Measurements from ENCODE around the gene UST.
"Not testable (repeated sequence)": the region's sequence is repeated elsewhere in the genome, so short reads cannot be mapped to it uniquely, and the experiment has no call there.

DNA sequence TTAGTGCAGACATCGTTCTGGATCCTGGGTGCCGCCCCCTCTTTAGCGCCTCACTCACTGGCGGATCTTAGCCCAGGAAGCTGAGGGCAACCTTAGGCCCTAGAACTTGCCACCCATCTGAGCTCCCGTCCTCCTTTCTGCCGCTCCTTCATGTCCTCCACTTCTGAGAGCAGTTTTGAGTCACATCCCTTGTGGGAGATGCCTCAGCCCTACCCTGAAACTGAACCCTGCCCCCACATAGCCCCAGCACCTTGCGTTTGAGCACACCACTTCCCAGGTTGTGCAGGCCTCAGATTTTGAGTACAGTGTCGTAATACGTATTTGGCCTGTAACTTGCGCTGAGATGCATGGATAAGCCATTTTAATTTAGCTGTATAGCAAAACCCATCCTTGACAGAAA lies 169.7 kb downstream of the UST start:
- TF ChIP-seq, protein P1, sequence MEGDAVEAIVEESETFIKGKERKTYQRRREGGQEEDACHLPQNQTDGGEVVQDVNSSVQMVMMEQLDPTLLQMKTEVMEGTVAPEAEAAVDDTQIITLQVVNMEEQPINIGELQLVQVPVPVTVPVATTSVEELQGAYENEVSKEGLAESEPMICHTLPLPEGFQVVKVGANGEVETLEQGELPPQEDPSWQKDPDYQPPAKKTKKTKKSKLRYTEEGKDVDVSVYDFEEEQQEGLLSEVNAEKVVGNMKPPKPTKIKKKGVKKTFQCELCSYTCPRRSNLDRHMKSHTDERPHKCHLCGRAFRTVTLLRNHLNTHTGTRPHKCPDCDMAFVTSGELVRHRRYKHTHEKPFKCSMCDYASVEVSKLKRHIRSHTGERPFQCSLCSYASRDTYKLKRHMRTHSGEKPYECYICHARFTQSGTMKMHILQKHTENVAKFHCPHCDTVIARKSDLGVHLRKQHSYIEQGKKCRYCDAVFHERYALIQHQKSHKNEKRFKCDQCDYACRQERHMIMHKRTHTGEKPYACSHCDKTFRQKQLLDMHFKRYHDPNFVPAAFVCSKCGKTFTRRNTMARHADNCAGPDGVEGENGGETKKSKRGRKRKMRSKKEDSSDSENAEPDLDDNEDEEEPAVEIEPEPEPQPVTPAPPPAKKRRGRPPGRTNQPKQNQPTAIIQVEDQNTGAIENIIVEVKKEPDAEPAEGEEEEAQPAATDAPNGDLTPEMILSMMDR (IDR thresholded peaks at IDR 0.05): not testable (repeated sequence)
- TF ChIP-seq POLR2A (IDR thresholded peaks at IDR 0.05): not testable (repeated sequence)
